Measurements from ENCODE around the gene VPS9D1. TPM values are rescaled to one million over a fixed set of nuclear protein-coding genes. Genes with fewer than 3 reads are reported as not detected.

VPS9D1 gene
- total and polyA plus RNA-seq, 9 donors: 0.50 to 15.5 (median 9.7) TPM

DNA sequence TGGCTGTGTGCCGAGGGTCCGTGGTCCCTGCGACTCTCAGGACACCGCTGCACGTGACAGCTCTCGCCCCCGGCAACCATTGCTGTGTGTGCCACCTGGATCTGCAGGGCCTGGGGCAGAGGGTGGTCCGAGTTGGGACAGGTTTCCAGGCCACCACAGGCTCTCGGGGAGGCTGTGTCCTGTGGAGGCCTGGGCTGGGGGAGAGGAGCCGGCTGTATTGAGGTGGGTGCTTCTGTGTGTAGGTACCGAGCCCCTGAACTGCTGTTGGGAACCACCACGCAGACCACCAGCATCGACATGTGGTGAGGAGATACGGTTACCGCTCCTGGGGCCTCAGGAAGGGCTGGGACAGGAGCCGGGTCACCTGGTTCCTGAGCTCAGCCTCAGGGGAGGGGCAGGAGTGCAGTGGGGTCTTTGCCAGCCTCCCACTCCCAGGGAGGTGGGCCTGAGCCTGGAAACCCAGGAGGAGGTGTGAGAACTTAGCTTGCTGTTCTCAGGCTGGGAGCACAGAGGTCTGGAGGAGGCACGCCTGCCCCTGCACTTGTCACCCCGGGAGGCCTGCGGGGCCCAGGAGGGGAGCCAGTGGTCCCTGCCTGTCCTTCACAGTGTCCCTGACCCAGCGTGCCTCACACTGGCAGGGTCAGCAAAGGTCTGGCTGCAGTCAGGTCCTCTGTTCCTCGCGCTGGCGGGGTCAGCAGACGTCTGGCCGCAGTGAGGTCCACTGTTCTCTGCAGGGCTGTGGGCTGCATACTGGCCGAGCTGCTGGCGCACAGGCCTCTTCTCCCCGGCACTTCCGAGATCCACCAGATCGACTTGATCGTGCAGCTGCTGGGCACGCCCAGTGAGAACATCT lies 26.5 kb downstream of the VPS9D1 start:
- Histone ChIP-seq H3K27ac (no peak overlapping the region), H3K9me3 (no peaks in the 10 kb centered on the region), H3K4me1 (ENCODE audit: insufficient read depth) (no peaks in the 10 kb centered on the region), H3K36me3 (no peaks in the 10 kb centered on the region), H3K4me3 (no peak overlapping the region), H3K27me3 (no peaks in the 10 kb centered on the region)
- DNase-seq: peak in 2 of 5 donors; percentile 25 to 27
- no peak for TF ChIP-seq EP300 (IDR thresholded peaks at IDR 0.05)
- TF ChIP-seq, protein P1, sequence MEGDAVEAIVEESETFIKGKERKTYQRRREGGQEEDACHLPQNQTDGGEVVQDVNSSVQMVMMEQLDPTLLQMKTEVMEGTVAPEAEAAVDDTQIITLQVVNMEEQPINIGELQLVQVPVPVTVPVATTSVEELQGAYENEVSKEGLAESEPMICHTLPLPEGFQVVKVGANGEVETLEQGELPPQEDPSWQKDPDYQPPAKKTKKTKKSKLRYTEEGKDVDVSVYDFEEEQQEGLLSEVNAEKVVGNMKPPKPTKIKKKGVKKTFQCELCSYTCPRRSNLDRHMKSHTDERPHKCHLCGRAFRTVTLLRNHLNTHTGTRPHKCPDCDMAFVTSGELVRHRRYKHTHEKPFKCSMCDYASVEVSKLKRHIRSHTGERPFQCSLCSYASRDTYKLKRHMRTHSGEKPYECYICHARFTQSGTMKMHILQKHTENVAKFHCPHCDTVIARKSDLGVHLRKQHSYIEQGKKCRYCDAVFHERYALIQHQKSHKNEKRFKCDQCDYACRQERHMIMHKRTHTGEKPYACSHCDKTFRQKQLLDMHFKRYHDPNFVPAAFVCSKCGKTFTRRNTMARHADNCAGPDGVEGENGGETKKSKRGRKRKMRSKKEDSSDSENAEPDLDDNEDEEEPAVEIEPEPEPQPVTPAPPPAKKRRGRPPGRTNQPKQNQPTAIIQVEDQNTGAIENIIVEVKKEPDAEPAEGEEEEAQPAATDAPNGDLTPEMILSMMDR (IDR thresholded peaks at IDR 0.05): no peak
- WGBS, 3 donors: 83 to 89% (median 84%) methylated on average over 32 of the region's 32 CpGs
- intact Hi-C loops (cut with DNase I): no loop called here

DNA sequence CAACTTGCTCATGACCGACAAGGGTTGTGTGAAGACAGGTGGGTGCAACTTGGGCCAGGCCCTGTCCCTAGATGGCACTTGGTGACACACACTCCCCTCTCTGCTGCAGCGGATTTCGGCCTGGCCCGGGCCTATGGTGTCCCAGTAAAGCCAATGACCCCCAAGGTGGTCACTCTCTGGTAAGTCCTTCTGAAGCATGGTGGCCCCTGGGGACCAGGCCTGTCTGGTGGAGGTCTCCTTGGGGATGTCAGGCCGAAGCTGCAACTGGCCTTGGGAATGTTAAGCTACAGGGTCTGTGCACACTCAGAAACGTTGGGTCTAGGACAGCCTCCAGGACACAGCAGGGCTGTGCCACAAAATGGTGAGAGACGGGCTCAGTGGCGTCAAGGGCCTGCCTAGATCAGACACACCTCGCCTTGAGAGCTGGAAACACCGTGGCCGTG lies 27.4 kb downstream of the VPS9D1 start:
- no peaks in the 10 kb centered on the region for H3K27me3 ChIP-seq
- DNase-seq: peak in 1 of 5 donors; percentile 21
- no peaks in the 10 kb centered on the region for H3K36me3 ChIP-seq
- TF ChIP-seq, protein P1 (IDR thresholded peaks at IDR 0.05): no peak
- no peak for TF ChIP-seq POLR2A (IDR thresholded peaks at IDR 0.05)
- no peak for TF ChIP-seq EP300 (IDR thresholded peaks at IDR 0.05)
- H3K4me1 ChIP-seq (ENCODE audit: insufficient read depth): no peaks in the 10 kb centered on the region
- H3K9me3 ChIP-seq: no peaks in the 10 kb centered on the region
- no peak overlapping the region for H3K4me3 ChIP-seq
- intact Hi-C loops (cut with DNase I): no loop called here
- WGBS, 3 donors: 86 to 91% (median 90%) methylated on average over 11 of the region's 11 CpGs
- H3K27ac ChIP-seq: no peak overlapping the region

DNA sequence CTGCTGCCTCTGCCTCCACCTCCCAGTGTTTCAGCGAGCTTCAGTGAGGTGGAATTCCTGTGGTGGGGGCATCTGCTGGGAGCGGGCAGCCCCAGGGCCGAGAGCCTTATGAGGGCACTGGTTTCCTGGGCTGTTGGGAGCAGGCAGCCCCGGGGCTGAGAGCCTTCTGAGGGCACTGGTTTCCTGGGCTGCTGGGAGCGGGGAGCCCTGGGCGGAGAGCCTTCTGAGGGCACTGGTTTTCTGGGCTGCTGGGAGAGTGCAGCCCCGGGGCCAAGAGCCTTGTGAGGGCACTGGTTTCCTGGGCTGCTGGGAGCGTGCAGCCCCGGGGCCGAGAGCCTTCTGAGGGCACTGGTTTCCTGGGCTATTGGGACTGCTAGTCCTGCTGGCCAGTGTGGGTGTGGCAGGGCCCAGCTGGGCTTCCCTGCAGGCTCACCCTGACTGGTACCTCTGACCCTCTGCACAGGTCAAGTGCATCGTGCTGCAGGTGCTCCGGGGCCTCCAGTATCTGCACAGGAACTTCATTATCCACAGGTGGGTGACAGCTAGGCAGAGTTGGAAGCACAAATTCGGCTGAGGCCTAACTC lies 28.6 kb downstream of the VPS9D1 start:
- no peaks in the 10 kb centered on the region for H3K36me3 ChIP-seq
- intact Hi-C loops (cut with DNase I): no loop called here
- TF ChIP-seq, protein P1 (IDR thresholded peaks at IDR 0.05): no peak
- no peak for TF ChIP-seq POLR2A (IDR thresholded peaks at IDR 0.05)
- TF ChIP-seq EP300 (IDR thresholded peaks at IDR 0.05): no peak

DNA sequence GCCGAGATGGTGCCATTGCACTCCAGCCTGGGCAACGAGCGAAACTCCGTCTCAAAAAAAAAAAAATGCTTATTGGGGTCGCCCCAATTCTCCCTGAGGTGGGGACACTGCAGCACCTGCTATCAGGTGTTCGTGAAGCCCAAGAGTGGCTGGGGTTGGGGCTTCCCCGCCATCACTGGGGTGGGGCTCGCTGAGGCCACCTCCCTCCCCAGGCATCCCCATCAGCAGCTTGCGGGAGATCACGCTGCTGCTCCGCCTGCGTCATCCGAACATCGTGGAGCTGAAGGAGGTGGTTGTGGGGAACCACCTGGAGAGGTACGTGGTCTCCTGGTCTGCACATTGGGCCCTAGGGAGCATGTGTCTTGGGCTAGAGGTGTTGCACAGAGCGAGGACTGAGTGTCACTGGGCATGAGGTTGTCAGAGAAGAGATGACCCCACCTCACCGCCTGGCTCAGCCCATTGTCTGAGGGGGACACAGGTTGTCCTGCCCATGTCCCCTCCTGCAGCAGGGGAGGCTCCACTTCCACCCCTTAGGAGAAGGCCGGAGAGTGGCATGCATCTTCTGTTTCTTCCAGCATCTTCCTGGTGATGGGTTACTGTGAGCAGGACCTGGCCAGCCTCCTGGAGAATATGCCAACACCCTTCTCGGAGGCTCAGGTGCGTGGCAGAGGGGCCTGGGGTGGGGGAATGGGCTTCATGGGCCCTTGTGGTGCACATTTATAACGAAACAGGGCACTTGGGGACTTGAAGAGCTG lies 29.3 kb downstream of the VPS9D1 start:
- no peaks in the 10 kb centered on the region for H3K36me3 ChIP-seq
- WGBS, 3 donors: 92 to 98% (median 96%) methylated on average over 21 of the region's 21 CpGs
- no peak overlapping the region for H3K4me3 ChIP-seq
- intact Hi-C loops (cut with DNase I): no loop called here
- no peak overlapping the region for H3K27ac ChIP-seq
- H3K27me3 ChIP-seq: no peaks in the 10 kb centered on the region
- DNase-seq: no peak
- H3K4me1 ChIP-seq (ENCODE audit: insufficient read depth): peaks cover 6% of the 10 kb centered on the region
- no peaks in the 10 kb centered on the region for H3K9me3 ChIP-seq
- no peak for TF ChIP-seq POLR2A (IDR thresholded peaks at IDR 0.05)

More for the DNA sequence above, 28.6 kb downstream of the VPS9D1 start:
- Histone ChIP-seq H3K4me1 (ENCODE audit: insufficient read depth) (peaks cover 5% of the 10 kb centered on the region), H3K9me3 (no peaks in the 10 kb centered on the region), H3K27me3 (no peaks in the 10 kb centered on the region), H3K27ac (no peak overlapping the region), H3K4me3 (no peak overlapping the region)
- DNase-seq: no peak
- WGBS, 3 donors: 87 to 90% (median 90%) methylated on average over 10 to 13 of the region's 13 CpGs

All from ovary (tissue), 9 donors.